Effector CD8-positive, alpha-beta T cell (primary cell): Measurements from ENCODE around the gene ARID2.

Experiments
- DNase-seq: peaks from one replicate; lab custom pipeline; 2025; lab: John Stamatoyannopoulos, UW

Gene ARID2

DNA sequence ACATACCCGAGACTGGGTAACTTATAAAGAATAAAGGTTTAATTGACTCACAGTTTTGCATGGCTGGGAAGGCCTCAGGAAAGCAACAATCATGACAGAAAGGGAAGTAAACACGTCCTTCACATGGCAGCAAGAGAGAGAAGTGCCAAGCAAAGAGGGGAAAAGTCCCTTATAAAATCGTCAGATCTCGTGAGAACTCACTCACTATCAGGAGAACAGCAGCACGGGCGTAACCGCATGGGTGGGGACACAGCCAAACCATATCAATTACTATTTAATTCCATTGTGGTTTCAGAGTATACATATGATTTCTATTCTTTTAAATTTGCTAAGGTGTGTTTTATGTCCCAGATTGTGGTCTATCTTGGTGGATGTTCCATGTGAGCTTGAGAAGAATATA, 142.9 kb downstream of the ARID2 start:
- DNase-seq, result no peak

DNA sequence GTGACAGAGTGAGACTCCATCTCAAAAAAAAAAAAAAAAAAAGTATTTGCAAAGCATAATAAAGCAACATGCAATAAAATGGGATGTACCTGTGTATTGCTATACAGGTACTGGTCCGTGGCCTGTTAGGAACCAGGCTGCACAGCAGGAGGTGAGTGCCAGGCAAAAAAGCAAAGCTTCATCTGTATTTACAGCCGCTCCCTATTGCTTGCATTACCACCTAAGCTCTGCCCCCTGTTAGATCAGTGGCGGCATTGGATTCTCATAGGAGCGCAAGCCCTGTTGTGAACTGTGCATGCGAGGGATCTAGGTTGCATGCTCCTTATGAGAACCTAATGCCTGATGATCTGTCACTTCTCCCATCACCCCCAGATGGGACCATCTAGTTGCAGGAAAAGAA, 147.6 kb downstream of the ARID2 start:
- DNase-seq, result no peak

DNA sequence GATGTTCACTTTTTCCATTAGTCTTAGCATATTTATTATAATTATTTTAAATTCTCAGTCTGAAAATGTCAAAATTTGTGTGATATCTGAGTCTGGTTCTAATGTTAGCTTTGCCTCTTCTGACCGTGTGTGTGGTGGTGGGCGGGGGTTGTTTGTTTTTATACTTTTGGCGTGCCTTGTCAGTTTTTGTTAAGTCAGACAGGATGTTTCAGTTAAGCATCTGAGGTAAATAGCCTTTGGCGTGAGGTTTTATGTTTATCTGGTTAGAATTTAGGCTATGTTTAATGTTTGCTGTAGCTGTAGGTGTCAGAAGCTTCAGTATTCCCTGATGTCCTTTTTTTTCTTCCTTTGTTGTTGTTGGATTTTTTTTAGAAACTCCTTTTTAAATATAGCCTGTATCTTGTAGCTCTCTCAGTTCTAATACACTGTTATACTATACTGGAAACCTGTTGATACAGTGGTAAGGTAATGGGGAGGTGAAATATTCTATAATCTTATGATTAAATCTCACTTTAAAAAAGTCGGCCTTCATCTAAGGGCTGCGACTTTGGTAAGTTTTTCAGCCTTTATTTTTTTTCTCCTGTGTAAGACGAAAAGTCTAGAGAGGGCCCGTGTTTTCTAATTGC, 149.2 kb downstream of the ARID2 start:
- DNase-seq, result no peak

DNA sequence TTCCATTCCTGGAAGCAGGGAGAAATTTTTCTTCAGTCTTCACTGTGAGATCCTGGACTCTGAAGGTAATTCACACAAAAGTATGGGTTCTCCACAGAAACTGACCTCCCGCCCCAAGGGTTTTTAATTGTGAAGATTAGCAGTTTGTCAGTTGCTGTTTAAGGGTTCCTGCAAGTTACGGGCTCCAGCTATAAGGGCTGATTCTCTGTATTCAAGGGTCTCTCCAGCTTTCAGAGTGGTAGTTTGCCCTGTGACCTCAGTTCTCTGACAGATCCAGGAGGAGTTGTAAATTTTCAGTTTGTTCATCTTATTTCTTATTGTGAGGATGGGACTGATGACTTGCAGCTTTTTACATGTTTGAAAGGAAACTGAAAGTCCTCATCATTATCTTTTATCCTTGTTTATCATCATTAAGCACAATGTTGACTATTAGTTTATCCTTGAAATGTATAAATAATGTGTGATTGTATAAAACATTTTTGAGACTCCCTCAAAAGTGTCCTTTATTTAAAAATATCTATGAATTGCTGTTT, 149.9 kb downstream of the ARID2 start:
- no peak for DNase-seq

DNA sequence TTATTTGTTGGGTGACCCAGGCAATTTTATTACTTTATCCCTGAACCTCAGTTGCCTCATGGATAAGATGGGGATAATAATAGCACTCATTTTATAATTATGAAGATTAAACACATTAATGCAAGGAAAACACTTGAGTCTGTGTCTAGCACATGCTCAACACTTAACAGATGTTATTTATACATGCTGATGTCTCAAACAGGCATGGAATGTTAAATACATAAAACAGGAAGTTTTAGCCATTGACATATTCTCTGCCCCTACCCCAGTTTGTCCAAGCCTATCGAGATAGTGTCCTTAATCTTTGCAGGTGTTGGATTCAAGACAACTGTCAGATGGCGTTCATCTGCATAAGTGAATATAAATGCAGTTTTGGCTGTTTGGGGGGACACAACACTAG, 151.0 kb downstream of the ARID2 start:
- DNase-seq, result no peak

DNA sequence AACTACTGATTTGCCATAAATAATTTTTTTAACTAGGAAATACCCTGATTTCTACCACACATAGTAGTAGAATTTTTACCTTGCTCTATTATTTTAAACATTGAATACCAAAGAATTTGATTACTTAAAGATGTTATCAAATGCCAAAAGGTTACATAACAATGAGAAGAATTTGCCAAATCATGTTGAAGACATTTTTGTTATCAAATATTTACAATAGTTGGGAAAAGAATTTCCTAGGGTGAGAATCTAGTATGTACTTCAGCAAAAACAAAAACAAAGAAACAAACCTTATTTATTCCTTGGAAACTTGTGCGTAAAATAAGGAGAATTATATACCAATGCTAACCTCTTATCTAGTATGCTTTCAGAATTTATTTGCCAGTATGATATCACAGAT, 153.7 kb downstream of the ARID2 start:
- DNase-seq, result no peak

DNA sequence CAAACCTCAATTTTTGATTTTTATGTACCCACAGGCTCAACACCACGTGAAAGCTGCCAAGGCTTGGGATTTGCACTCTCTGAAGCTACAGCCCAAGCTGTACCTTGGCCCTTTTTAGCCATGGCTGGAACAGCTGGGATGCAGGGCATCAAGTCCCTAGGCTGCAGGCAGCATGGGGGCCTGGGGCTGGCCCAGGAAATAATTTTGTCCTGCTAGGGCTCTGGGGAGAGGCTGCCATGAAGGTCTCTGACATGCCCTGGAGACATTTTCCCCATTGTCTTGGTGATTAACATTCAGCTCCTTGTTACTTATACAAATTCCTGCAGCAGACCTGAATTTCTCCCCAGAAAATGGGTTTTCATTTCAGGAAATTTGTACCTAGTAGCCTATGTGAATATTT, 157.2 kb downstream of the ARID2 start:
- DNase-seq, result no peak

DNA sequence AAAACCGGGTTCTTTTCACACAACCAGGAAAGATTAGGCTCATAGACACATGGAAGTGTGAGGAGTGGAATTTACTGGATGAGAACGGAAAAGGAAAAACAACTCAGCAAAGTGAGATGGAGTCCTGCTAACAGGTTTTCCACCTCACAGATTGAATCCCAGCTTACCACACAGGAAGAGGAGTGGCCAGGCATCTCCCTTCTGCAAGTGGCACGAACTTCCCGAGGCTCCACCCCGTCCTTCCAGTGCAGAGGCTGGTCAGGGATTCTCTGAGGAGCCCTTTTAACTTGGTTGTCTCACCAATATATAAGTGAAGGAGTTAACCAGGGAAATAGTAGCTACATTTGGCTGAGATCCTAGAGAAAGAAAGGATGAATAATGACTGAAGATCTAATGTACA, 158.0 kb downstream of the ARID2 start:
- no peak for DNase-seq

DNA sequence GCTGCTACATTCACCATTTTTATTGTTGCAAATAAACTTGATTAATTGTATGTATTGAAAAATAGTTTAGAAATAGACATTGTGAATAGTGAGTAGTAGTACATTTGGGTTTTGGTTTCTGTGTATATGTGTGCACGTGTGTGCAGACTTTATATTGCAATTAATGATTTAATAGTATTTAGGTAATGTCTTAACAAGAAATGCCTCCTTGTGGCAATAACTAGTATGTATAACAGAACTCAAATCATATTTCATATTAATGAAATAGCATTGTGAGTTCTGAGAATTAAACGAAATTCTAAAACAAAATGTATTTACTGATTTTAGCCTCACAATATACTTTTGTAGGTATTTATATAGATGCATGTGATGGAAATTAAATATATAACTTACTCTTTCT, 160.8 kb downstream of the ARID2 start:
- no peak for DNase-seq

DNA sequence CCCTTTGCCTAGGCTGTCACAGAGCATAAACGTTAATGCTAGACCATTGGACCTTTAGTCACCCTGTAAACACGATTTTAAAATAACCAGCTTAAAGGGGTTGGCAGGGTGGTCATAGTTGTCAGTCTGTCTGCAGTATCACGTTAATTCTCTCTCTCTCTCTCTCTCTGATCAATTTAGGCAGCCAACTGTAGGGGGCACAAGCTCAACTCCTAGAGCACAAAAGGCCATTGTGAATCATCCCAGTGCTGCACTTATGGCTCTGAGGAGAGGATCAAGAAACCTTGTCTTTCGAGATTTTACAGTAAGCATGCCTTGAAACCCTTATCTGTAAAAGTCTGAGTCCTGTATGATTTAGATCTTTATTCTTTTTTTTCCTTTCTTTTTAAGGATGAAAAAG, 163.7 kb downstream of the ARID2 start:
- DNase-seq, result no peak

DNA sequence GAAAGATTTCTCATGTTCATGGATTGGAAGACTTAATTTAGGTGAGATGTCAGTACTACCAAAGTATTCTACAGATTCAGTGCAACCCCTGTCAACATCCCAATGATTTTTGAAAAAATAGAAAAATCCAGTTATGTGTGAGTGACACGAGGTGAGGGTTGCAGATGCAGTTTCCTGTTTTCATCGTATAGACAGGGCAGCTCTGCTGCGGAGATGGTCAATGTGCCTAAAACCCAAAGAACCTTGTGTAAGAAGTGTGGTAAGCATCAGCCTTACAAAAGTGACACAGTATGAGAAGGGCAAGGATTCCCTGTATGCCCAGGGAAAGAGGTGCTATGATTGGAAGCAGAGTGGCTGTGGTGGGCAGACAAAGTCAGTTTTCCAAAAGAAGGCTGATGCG, 166.5 kb downstream of the ARID2 start:
- DNase-seq, result no peak

DNA sequence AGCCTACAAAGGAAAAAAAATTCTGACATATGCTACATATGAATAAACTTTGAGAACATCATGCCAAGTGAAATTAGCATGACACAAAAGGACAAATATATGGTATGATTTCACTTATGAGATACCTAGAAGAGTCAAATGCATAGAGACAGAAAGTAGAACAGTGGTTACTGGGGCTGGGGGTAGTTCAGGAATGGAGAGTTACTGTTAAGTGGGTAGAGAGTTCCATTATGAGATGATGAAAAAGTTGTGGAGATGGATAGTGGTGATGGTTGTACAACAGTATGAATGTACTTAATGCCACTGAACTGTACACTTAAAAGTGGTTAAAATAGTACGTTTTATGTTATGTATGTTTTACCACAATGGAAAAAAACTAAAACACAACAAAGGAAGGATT, 168.6 kb downstream of the ARID2 start:
- DNase-seq, result no peak

DNA sequence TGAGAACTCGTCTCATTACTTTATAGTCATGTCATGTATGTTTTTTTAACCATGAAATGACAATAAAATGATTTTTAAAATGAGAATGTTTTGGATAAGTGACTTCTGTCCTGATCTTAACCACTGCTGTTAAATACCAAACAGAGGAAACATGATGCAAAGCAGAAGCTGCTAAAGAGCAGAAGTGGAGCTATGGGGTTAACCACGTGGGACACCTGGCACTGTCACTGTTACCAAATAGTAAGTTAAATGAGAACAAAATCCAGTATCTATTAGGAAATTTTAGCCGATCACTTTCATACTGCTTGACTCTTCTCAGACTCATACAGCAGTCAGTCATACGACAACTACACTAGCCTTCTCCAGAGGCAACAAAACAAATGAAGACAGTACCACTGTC, 178.4 kb downstream of the ARID2 start:
- no peak for DNase-seq

DNA sequence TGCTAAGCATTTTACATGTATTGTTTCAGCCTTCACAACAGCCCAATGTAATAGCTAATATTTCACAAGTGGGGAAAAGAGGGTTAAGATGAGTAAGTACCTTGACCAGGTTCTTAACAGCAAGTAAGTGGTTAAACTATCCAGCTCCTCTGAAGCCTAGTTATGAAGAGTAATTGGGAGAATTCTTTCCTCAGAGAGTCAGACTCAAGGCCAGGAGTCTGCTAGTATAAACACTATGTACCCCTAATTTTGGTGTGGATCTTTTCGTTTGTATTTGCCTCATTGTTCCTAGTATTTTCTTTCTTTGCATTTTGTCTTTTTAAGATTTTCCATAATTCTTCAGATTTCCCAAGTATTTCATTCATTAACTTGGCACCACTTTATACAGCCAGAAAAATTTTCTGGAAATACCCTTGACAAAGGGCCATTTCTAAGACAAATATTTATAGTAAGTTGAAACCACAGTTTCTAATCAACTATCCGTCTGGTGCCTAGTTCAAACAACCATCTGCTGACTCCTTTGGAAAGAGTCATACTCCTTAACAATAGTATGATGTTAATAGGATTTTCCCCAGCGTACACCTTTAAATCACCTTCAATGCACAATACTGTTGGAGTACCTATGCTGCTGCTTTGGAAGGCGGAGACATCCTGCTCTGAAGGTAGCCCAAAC, 179.7 kb downstream of the ARID2 start:
- DNase-seq, result no peak

DNA sequence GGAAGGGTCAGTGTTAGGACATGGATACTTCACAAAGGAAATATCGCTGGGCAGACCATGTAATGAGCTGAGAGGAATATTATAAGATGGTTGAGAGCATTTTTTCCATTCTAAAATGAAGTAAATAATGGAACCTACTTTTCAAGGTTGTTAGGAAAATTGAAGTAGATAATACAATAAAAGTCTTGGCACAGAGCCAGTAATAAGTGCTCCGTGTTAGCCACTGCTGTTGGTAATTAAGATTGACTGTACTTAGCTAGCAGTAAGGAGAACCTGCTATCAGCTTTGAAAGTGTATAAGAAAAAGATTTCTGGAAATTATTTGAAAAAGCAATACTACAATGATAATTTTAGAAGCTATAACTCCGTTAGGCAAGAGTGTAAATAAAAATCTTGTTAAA, 183.3 kb downstream of the ARID2 start:
- no peak for DNase-seq

DNA sequence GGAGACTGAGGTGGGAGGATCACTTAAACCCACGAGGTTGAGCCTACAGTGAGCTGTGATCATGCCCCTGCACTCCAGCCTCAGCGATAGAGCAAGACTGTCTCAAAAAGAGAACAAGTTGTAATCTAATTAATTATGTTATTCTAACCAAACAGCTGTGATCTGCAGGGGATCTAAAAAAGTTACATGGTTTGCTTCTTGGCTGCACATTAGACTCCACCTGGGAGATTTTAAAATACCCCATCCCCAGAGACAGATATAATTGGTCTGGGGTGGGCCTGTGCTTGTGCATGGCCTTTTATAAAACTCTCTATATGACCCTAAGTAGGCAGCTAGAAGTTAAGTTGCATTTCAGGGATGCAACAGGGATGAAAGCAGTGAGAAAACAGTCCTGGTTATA, 184.1 kb downstream of the ARID2 start:
- DNase-seq, result no peak

DNA sequence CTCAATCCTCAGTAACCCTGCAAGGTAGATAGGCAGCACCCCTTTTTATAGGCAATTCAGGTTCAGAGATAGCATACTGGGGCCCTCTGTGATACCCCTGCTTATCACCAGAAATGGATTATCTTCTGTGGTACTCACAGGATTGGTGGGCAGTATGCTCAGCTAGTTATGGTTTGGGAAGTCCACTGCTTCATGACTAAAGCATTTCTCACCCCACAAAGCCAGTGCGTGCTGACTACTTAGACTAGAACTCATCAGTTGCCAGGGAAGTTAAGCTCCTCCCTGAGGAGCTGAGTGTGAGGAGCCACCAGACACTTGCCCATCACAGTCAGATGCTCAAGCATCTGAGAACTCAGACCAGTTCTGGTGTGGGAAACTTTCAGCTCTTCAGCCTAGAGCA, 184.6 kb downstream of the ARID2 start:
- no peak for DNase-seq

DNA sequence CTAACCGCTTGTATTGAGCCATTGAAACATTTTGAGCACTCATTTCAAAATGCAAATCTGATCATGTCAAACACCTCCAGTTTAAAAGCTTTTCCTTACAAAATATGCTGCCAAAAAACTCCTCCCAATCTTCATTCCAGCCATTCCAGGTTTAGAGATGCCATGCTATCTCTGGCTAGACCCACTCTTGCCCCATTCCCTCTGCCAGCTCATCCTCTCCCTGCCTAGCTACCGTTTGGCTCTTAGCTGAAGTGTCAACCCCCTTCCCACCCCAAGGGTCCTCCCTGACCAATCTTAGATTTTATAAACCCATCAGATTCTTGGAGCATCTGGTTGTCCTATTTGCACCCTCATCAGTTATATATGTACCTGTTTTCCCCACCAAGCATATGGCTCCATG, 185.9 kb downstream of the ARID2 start:
- no peak for DNase-seq

DNA sequence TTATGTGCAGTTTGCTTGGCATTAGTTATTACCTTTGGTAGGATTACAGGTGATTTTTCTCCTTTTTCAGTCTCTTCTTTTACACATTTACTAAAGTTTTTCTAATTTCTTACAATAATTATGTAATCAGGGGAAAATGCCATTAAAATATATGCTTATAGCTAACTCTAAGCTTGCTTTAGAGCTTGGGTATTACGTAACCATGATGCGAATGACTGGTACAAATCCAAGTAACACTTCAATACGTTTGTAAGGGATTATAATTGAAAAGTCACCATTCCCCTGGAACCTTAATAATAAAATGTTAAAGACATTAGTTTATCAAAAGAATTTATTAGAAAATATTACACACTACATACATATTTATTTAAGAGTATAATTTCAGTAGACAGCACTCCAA, 189.3 kb downstream of the ARID2 start:
- DNase-seq, result no peak

DNA sequence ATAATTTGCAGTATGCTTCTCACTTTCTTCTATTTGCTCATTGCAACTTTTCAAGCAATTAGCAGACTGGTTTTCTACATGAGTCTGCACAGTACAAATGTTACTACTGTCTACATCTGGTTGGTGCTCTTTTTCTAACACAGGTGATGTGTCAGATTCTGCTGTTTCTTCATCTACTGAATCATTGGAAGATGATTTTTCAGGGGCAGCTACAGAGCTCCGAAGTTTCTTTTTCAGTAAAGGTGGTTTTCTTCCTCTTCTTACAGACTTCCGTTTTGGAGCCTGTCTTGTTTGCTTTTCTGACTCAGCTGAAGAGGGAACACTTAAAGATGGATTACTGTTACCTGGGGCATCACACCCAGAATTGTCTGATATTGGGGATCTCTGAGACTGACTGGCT, 198.8 kb downstream of the ARID2 start:
- no peak for DNase-seq

DNA sequence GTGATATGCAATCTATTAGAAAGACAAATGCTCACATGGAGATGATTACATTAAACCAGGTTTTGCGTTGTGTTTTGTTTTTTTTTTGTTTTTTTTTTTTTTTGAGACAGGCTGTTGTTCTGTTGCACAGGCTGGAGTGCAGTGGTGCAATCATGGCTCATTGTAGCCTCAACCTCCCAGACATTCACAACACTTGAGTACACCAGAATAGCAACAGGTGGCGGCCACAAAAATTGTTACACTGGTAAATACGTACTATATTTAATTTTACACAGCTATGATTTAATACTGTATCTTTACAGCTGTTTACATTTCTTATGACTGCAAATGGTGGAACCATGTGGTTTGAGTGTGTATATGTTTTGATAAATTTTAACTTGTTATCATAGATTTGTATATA, 200.9 kb downstream of the ARID2 start:
- no peak for DNase-seq

DNA sequence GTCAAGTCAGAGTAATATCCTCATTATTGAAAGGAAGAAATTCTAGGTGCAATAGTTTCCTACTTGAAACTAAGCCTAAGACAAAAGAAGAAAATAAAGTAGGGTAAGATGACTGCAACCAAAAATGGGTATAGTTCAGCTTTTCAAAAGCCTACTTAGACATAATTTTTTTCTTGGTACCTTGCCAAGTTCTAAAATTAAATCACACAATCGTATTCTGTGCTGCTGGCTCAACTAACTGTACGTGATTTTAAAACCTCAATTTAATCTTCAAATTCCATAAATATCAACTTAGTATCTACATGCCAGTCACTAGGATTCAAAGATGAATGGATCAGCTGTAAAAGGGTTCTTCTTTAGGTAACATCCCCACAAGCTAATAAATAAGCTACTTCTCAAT, 204.0 kb downstream of the ARID2 start:
- no peak for DNase-seq

DNA sequence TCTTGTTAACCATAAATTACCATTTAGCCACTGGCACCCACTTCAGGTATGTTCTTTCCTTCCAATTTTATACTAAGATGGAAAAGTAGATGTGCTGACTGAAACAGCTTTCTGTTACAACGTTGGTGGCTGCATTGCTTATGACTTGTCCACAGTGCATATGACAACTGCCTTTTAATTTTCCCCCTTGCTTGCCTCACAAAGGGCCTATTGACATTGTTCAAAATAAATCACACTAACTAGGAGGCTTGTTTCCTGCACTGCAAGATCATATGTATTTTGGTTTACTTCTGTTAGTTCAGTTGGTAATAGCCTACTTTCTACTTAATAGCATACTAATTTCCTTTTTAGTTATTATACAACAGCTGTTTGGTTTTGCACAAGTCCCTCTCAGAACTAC, 205.4 kb downstream of the ARID2 start:
- DNase-seq, result no peak

DNA sequence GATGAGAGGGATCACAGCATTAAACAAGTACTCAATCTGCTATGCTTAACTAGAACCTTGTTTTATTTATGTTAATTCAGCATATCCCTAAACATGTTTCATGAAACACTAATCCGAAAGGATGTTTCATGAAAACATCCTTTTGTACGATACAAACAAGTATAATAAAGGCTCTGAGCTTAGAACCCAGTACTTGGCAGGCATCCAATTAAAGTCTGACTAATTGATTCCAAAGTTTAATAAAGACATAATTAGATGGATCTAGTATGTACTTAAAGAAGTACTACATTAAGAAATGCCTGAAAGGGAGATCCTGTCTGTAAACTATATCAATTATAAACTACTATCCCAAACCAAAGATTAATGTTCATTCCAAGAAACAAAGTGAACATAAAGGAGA, 209.1 kb downstream of the ARID2 start:
- no peak for DNase-seq
